H1 (cell line): ENCODE results near the gene KCTD7. TPM values are rescaled to one million over a fixed set of nuclear protein-coding genes. Genes with fewer than 3 reads are reported as not detected.

Experiments used
- CTCF ChIA-PET: fragments of 300-600 bp; sonication (Branson Sonifier 250); formaldehyde crosslinking; loops from one replicate; lab custom pipeline; 2021; ENCODE audit not compliant: partially characterized antibody; lab: Charles Lee
- POLR2A ChIA-PET: fragments of 300-600 bp; sonication (Branson Sonifier 250); formaldehyde crosslinking; loops from one replicate; lab custom pipeline; 2021; ENCODE audit warnings: inconsistent platforms; ENCODE audit not compliant: partially characterized antibody; lab: Charles Lee
- DNase-seq, 2 experiments: peaks; one replicate each; pipeline versions ENCODE4 v3.0.0 to v3.0.0-alpha.2; 2010 to 2022; ENCODE audit warnings: low spot score in 2 of 2, low read depth in 1 of 2, mixed read lengths in 1 of 2
- FAIRE-seq: peaks from 2 replicates; lab custom pipeline; 2011; peaks lifted over from hg19 to GRCh38; lab: Jason Lieb, UNC
- H2AFZ ChIP-seq: 2 replicates; pipeline ENCODE4 v1.8.1; 2012; ENCODE audit warnings: low read length, inconsistent platforms
- H2AK5ac ChIP-seq: 2 replicates; pipeline ENCODE4 v1.6.1; 2013; ENCODE audit warnings: low read depth, low read length
- H2BK120ac ChIP-seq: replicated peaks from 2 replicates; pipeline ENCODE3; 2013; ENCODE audit warnings: low read depth, low read length, inconsistent platforms
- H2BK12ac ChIP-seq: 2 replicates; pipeline ENCODE4 v1.6.1; 2013; ENCODE audit warnings: low read depth, low read length
- H2BK15ac ChIP-seq: 2 replicates; pipeline ENCODE4 v1.6.1; 2013; ENCODE audit warnings: low read length
- H2BK20ac ChIP-seq: 2 replicates; pipeline ENCODE4 v1.6.1; 2013; ENCODE audit warnings: low read length
- H2BK5ac ChIP-seq: 2 replicates; pipeline ENCODE4 v1.6.1; 2013; ENCODE audit warnings: low read depth, low read length
- H3K14ac ChIP-seq: 2 replicates; pipeline ENCODE4 v1.6.1; 2013; ENCODE audit warnings: inconsistent platforms; ENCODE audit not compliant: insufficient read length
- H3K18ac ChIP-seq: 2 replicates; pipeline ENCODE4 v1.6.1; 2013; ENCODE audit warnings: low read length; ENCODE audit errors: extremely low read depth
- H3K23ac ChIP-seq: 2 replicates; pipeline ENCODE4 v1.6.1; 2013; ENCODE audit warnings: inconsistent platforms; ENCODE audit not compliant: insufficient read length
- H3K23me2 ChIP-seq: 2 replicates; pipeline ENCODE4 v1.6.1; 2013; ENCODE audit warnings: low read depth, low read length
- H3K27ac ChIP-seq: 2 replicates; pipeline ENCODE4 v1.6.1; 2011; ENCODE audit warnings: low read depth, low read length, inconsistent platforms
- H3K27me3 ChIP-seq, 4 experiments: replicated peaks in 1 of 4; 1 replicate in 1 of 4; 2 replicates in 3 of 4; pipeline versions ENCODE4 v1.6.1 to v1.8.1; 2011 to 2013; ENCODE audit warnings: low read length in 3 of 4, mild to moderate bottlenecking in 3 of 4, inconsistent platforms in 2 of 4, mixed read lengths in 2 of 4, moderate library complexity in 1 of 4; ENCODE audit not compliant: control insufficient read depth in 3 of 4, insufficient read depth in 3 of 4; ENCODE audit errors: extremely low read depth in 1 of 4
- H3K36me3 ChIP-seq, 4 experiments: 2 replicates each; pipeline versions ENCODE4 v1.6.1 to v1.8.1; 2011 to 2013; ENCODE audit warnings: mild to moderate bottlenecking in 4 of 4, low read length in 3 of 4, moderate library complexity in 2 of 4, control low read depth in 1 of 4, inconsistent platforms in 1 of 4; ENCODE audit not compliant: insufficient read depth in 4 of 4, control insufficient read depth in 2 of 4
- H3K4ac ChIP-seq: replicated peaks from 2 replicates; pipeline ENCODE3; 2013; ENCODE audit warnings: low read length, low read depth, mixed read lengths, inconsistent platforms; ENCODE audit not compliant: insufficient read length
- H3K4me1 ChIP-seq, 4 experiments: replicated peaks in 1 of 4; 1 replicate in 1 of 4; 2 replicates in 3 of 4; pipeline versions ENCODE4 v1.6.1 to v1.8.1; 2011 to 2013; ENCODE audit warnings: low read length in 3 of 4, inconsistent platforms in 2 of 4, mixed read lengths in 1 of 4; ENCODE audit not compliant: insufficient read depth in 4 of 4, control insufficient read depth in 3 of 4
- H3K4me2 ChIP-seq, 2 experiments: 2 replicates each; pipeline versions ENCODE4 v1.6.1 to v1.8.1; 2011 to 2013; ENCODE audit warnings: low read depth in 2 of 2, low read length in 2 of 2, control low read depth in 1 of 2, inconsistent platforms in 1 of 2, mild to moderate bottlenecking in 1 of 2; ENCODE audit not compliant: insufficient read depth in 1 of 2
- H3K4me3 ChIP-seq, 4 experiments: fragments of 200-600, 300-600 bp in 1 of 4; sonication (generic), shearing (Covaris generic), sonication (Bioruptor Twin) in 1 of 4; 2 replicates each; pipeline versions ENCODE4 v1.5.1 to v1.8.1; 2011 to 2016; ENCODE audit warnings: low read length in 4 of 4, low read depth in 3 of 4, control low read depth in 2 of 4, inconsistent platforms in 2 of 4, mild to moderate bottlenecking in 2 of 4, mixed read lengths in 1 of 4, moderate library complexity in 1 of 4; ENCODE audit not compliant: insufficient read depth in 2 of 4; ENCODE audit errors: extremely low read depth in 1 of 4
- H3K56ac ChIP-seq: replicated peaks from 2 replicates; pipeline ENCODE3; 2013; ENCODE audit warnings: low read depth, mild to moderate bottlenecking, mixed read lengths, low read length, inconsistent platforms; ENCODE audit not compliant: insufficient read length
- H3K79me1 ChIP-seq: 2 replicates; pipeline ENCODE4 v1.6.1; 2013; ENCODE audit warnings: low read depth, low read length, control low read depth
- H3K79me2 ChIP-seq, 2 experiments: 2 replicates each; pipeline versions ENCODE4 v1.6.1 to v1.8.1; 2012 to 2013; ENCODE audit warnings: low read length in 2 of 2, mild to moderate bottlenecking in 2 of 2, inconsistent platforms in 1 of 2; ENCODE audit not compliant: insufficient read depth in 2 of 2, control insufficient read depth in 1 of 2
- H3K9ac ChIP-seq, 4 experiments: replicated peaks in 1 of 4; 1 replicate in 1 of 4; 2 replicates in 3 of 4; pipeline versions ENCODE4 v1.6.1 to v1.8.1; 2011 to 2013; ENCODE audit warnings: low read depth in 3 of 4, low read length in 3 of 4, control low read depth in 2 of 4, mild to moderate bottlenecking in 2 of 4, moderate library complexity in 2 of 4, inconsistent platforms in 1 of 4; ENCODE audit errors: extremely low read depth in 1 of 4
- H3K9me3 ChIP-seq, 2 experiments: 2 replicates each; pipeline versions ENCODE4 v1.6.1 to v1.8.1; 2012 to 2013; ENCODE audit warnings: mild to moderate bottlenecking in 2 of 2, moderate library complexity in 2 of 2, control low read depth in 1 of 2, inconsistent platforms in 1 of 2, low read depth in 1 of 2, low read length in 1 of 2, mixed read lengths in 1 of 2; ENCODE audit not compliant: insufficient read depth in 2 of 2
- H4K20me1 ChIP-seq, 2 experiments: replicated peaks in 1 of 2; 2 replicates each; pipeline versions ENCODE3 to v1.8.1; 2011 to 2013; ENCODE audit warnings: inconsistent platforms in 2 of 2, low read length in 2 of 2, mild to moderate bottlenecking in 1 of 2; ENCODE audit not compliant: insufficient read depth in 2 of 2, control insufficient read depth in 1 of 2
- H4K5ac ChIP-seq: 2 replicates; pipeline ENCODE4 v1.6.1; 2013; ENCODE audit warnings: low read length, low read depth, mixed read lengths, inconsistent platforms; ENCODE audit not compliant: insufficient read length
- H4K8ac ChIP-seq: 2 replicates; pipeline ENCODE4 v1.8.0; 2013; ENCODE audit warnings: mild to moderate bottlenecking, moderate library complexity, low read length, inconsistent platforms; ENCODE audit not compliant: insufficient read depth; ENCODE audit errors: extremely low read depth
- H4K91ac ChIP-seq: replicated peaks from 2 replicates; pipeline ENCODE3; 2013; ENCODE audit warnings: low read length, mixed read lengths, inconsistent platforms; ENCODE audit not compliant: insufficient read length
- EGR1 ChIP-seq: IDR thresholded peaks from 2 replicates; pipeline ENCODE4 v1.6.1; 2011; ENCODE audit warnings: low read depth, low read length, borderline replicate concordance
- EZH2 ChIP-seq: fragments of 200-600 bp; sonication (generic); IDR thresholded peaks from 2 replicates; pipeline ENCODE4 v1.7.1; 2012; ENCODE audit warnings: low read depth, mild to moderate bottlenecking, moderate library complexity, low read length, inconsistent platforms; ENCODE audit not compliant: severe bottlenecking
- GABPA ChIP-seq: IDR thresholded peaks from 2 replicates; pipeline ENCODE4 v1.6.1; 2011; ENCODE audit warnings: mild to moderate bottlenecking, low read length, moderate library complexity, borderline replicate concordance; ENCODE audit not compliant: insufficient read depth
- NRF1 ChIP-seq: IDR thresholded peaks from 2 replicates; pipeline ENCODE4 v1.6.1; 2011; ENCODE audit warnings: mild to moderate bottlenecking, low read depth, low read length, improper control_type of control experiment
- SP2 ChIP-seq: IDR thresholded peaks from 2 replicates; pipeline ENCODE4 v1.6.1; 2012; ENCODE audit warnings: mild to moderate bottlenecking, low read length, inconsistent platforms
- TCF12 ChIP-seq: IDR thresholded peaks from 2 replicates; pipeline ENCODE4 v1.6.1; 2011; ENCODE audit warnings: low read depth, mild to moderate bottlenecking, low read length
- WGBS, 2 experiments: shearing (Covaris generic) in 1 of 2; methylation state at CpG; one replicate each; pipeline versions ENCODE4 v1.1.6 to v1.1.7; 2013 to 2015; ENCODE audit warnings: low lambda C conversion rate in 2 of 2, mixed read lengths in 2 of 2, inconsistent platforms in 1 of 2, low coverage in 1 of 2, missing lambda C conversion rate in 1 of 2; ENCODE audit not compliant: insufficient replicate concordance in 2 of 2, insufficient coverage in 1 of 2, insufficient read length in 1 of 2; ENCODE audit errors: extremely low coverage in 1 of 2, missing lambda C conversion rate in 1 of 2; 5-methylcytosine and 5-hydroxymethylcytosine counted together
- polyA plus RNA-seq, 7 experiments: library from polyadenylated mRNA; depleted of rRNA in 3 of 7; stranded (reverse) in 5 of 7; unstranded in 2 of 7; fragments of >200 nt in 5 of 7; fragments of 200-250 nt in 2 of 7; gene quantifications; 1 replicate in 5 of 7; 2 replicates in 1 of 7; 4 replicates in 1 of 7; pipeline versions ENCODE4 v1.2.1 to v1.2.3, GENCODE V29; 2011 to 2013; ENCODE audit warnings: missing spikeins in 2 of 7, mixed read lengths in 2 of 7
- total RNA-seq: library from RNA; stranded (reverse); fragmentation: NEBNext Ultra II Directional; extraction: Animal tissue kit (Norgen Biotek cat#: 25700); gene quantifications from 2 replicates; pipeline ENCODE4 v1.2.1, GENCODE V29; 2021
- TF ChIP-seq, protein P1 (sequence below), 3 experiments: IDR thresholded peaks; 1 replicate in 2 of 3; 2 replicates in 1 of 3; pipeline versions ENCODE4 v1.5.1 to v1.6.1; 2011; ENCODE audit warnings: low read length in 3 of 3, mild to moderate bottlenecking in 3 of 3, inconsistent platforms in 2 of 3, low read depth in 1 of 3, moderate library complexity in 1 of 3; ENCODE audit not compliant: insufficient read depth in 1 of 3; ENCODE audit errors: control extremely low read depth in 1 of 3
- TF ChIP-seq, protein P2 (sequence below): IDR thresholded peaks from 2 replicates; pipeline ENCODE4 v1.6.1; 2012; ENCODE audit warnings: low read length, inconsistent platforms
- TF ChIP-seq, protein P3 (sequence below): IDR thresholded peaks from 2 replicates; pipeline ENCODE4 v1.6.1; 2012; ENCODE audit warnings: inconsistent platforms

KCTD7 gene
- total and polyA plus RNA-seq, 2 of the 8 experiments (the other 6 are each of a cell fraction or from before 2014, with no cell fraction given) = 8.6 to 11.9 TPM

DNA sequence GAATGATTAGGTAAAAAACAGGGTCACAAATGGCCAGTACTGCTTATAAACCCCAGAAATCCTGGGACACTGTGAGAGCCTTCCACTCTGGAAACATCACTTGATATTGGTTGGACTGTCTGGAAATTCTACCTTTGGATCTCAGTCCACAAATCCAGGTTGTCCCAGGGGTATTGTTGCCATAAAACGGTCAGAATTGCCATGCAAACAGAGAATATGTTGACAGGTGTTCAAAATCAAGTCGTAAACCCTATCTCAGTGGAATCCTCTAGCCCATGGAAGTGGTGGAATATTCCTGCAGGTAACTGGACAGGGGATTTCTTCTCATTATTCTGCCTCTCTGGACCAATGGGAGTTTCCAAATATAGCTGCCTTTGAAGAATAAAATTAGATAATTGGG lies 31.2 kb upstream of the KCTD7 start:
- ChIA-PET CTCF (no interaction called here), POLR2A (interaction anchor here (1.5 kb wide), 1 partner anchor 9 kb away, joined by 3 read pairs; no protein-coding TSS in a partner anchor)
- peaks cover 0 to 5% (median 1%) of the 10 kb centered on the region in 4 experiments; a peak in 1 of 7 replicates for H3K4me1 ChIP-seq
- no peaks in the 10 kb centered on the region for H3K23me2 ChIP-seq
- H2BK12ac ChIP-seq = no peak overlapping the region
- no peak overlapping the region for H3K4ac ChIP-seq
- no peak overlapping the region for H2BK15ac ChIP-seq
- H3K27me3 ChIP-seq = no peaks in the 10 kb centered on the region
- H3K9ac ChIP-seq = no peak overlapping the region
- WGBS, 2 experiments = 83% methylated on average over 2 of the region's 2 CpGs; no CpG with 5 or more reads in 1 of the 2 experiments
- H4K8ac ChIP-seq = no peak overlapping the region
- no peak overlapping the region for H3K18ac ChIP-seq
- no peak overlapping the region for H4K5ac ChIP-seq
- H4K91ac ChIP-seq = no peak overlapping the region
- no peak overlapping the region for H2BK20ac ChIP-seq
- no peak overlapping the region for H2BK120ac ChIP-seq
- no peak overlapping the region for H3K14ac ChIP-seq
- no peaks in the 10 kb centered on the region for H3K79me1 ChIP-seq
- no peak overlapping the region for H3K4me3 ChIP-seq
- FAIRE-seq (no peak), DNase-seq (no peak)
- peaks cover 0 to 2% of the 10 kb centered on the region in 2 experiments for H4K20me1 ChIP-seq
- H3K56ac ChIP-seq = no peak overlapping the region
- no peaks in the 10 kb centered on the region for H3K36me3 ChIP-seq
- no peak overlapping the region for H3K4me2 ChIP-seq
- no peak overlapping the region for H2BK5ac ChIP-seq
- H2AFZ ChIP-seq = no peak overlapping the region
- H3K23ac ChIP-seq = no peak overlapping the region
- H3K9me3 ChIP-seq = peaks cover 4 to 6% of the 10 kb centered on the region in 2 experiments; a peak in 2 of 4 replicates
- no peak overlapping the region for H2AK5ac ChIP-seq
- peaks cover 0 to under 1% of the 10 kb centered on the region in 2 experiments; a peak in 1 of 4 replicates for H3K79me2 ChIP-seq
- H3K27ac ChIP-seq = no peak overlapping the region
- TF ChIP-seq TCF12 (no peak), EZH2 (no peak), SP2 (no peak), EGR1 (no peak), NRF1 (no peak), GABPA (no peak)
- TF ChIP-seq, protein P1, sequence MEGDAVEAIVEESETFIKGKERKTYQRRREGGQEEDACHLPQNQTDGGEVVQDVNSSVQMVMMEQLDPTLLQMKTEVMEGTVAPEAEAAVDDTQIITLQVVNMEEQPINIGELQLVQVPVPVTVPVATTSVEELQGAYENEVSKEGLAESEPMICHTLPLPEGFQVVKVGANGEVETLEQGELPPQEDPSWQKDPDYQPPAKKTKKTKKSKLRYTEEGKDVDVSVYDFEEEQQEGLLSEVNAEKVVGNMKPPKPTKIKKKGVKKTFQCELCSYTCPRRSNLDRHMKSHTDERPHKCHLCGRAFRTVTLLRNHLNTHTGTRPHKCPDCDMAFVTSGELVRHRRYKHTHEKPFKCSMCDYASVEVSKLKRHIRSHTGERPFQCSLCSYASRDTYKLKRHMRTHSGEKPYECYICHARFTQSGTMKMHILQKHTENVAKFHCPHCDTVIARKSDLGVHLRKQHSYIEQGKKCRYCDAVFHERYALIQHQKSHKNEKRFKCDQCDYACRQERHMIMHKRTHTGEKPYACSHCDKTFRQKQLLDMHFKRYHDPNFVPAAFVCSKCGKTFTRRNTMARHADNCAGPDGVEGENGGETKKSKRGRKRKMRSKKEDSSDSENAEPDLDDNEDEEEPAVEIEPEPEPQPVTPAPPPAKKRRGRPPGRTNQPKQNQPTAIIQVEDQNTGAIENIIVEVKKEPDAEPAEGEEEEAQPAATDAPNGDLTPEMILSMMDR (IDR thresholded peaks at IDR 0.05; ENCODE audit: control extremely low read depth in 1 of 3, insufficient read depth in 1 of 3, low read depth in 1 of 3, low read length in 3 of 3) = no peak
- TF ChIP-seq, protein P2, sequence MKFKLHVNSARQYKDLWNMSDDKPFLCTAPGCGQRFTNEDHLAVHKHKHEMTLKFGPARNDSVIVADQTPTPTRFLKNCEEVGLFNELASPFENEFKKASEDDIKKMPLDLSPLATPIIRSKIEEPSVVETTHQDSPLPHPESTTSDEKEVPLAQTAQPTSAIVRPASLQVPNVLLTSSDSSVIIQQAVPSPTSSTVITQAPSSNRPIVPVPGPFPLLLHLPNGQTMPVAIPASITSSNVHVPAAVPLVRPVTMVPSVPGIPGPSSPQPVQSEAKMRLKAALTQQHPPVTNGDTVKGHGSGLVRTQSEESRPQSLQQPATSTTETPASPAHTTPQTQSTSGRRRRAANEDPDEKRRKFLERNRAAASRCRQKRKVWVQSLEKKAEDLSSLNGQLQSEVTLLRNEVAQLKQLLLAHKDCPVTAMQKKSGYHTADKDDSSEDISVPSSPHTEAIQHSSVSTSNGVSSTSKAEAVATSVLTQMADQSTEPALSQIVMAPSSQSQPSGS = no peak
- TF ChIP-seq, protein P3, sequence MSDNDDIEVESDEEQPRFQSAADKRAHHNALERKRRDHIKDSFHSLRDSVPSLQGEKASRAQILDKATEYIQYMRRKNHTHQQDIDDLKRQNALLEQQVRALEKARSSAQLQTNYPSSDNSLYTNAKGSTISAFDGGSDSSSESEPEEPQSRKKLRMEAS = no peak
